ENCODE results near the gene KIAA1614. TPM values are rescaled to one million over a fixed set of nuclear protein-coding genes. Genes with fewer than 3 reads are reported as not detected.

Gene KIAA1614
- total RNA-seq, 2 donors from 2014 or later = 0.22 to 0.67 TPM

- Mint-ChIP-seq H3K36me3 (no peaks in the 10 kb centered on the region), H3K27me3 (peaks cover 17 to 25% of the 10 kb centered on the region in 2 donors), H3K4me3 (no peak overlapping the region), H3K9me3 (no peaks in the 10 kb centered on the region), H3K4me1 (ENCODE audit: low read depth in 2 of 2) (no peaks in the 10 kb centered on the region), H3K27ac (no peak overlapping the region)
- ATAC-seq (no peak), DNase-seq (ENCODE audit: low spot score) (peak; percentile 39)
Measured at GRCh38 chr1:180915426-180915965, 2.8 kb downstream of the KIAA1614 start.

GRCh38 chr1:180916012-180916770 is 3.5 kb downstream of the KIAA1614 start:
- DNase-seq (ENCODE audit: low spot score) (peak; percentile 41), ATAC-seq (no peak)
- H3K4me1 Mint-ChIP-seq (ENCODE audit: low read depth in 2 of 2) = no peaks in the 10 kb centered on the region
- no peaks in the 10 kb centered on the region for H3K9me3 Mint-ChIP-seq
- H3K27ac Mint-ChIP-seq = no peak overlapping the region
- H3K36me3 Mint-ChIP-seq = no peaks in the 10 kb centered on the region
- peaks cover 17 to 25% of the 10 kb centered on the region in 2 donors for H3K27me3 Mint-ChIP-seq
- H3K4me3 Mint-ChIP-seq = no peak overlapping the region

GRCh38 chr1:180916771-180917170 is 4.1 kb downstream of the KIAA1614 start:
- Mint-ChIP-seq H3K27ac (no peak overlapping the region), H3K9me3 (no peaks in the 10 kb centered on the region), H3K36me3 (no peaks in the 10 kb centered on the region), H3K27me3 (peaks cover 14 to 21% of the 10 kb centered on the region in 2 donors), H3K4me3 (no peak overlapping the region), H3K4me1 (ENCODE audit: low read depth in 2 of 2) (no peaks in the 10 kb centered on the region)
- peak; percentile 54 for DNase-seq (ENCODE audit: low spot score)
- ATAC-seq = no peak

- Mint-ChIP-seq H3K4me3 (no peak overlapping the region), H3K36me3 (no peaks in the 10 kb centered on the region), H3K27ac (no peak overlapping the region), H3K4me1 (ENCODE audit: low read depth in 2 of 2) (no peaks in the 10 kb centered on the region), H3K27me3 (peaks cover 10 to 18% of the 10 kb centered on the region in 2 donors), H3K9me3 (no peaks in the 10 kb centered on the region)
- DNase-seq (ENCODE audit: low spot score) = peak; percentile 52
- ATAC-seq = no peak
Measured at GRCh38 chr1:180917306-180918065, 4.8 kb downstream of the KIAA1614 start.

- H3K27ac Mint-ChIP-seq = no peak overlapping the region
- H3K4me3 Mint-ChIP-seq = no peak overlapping the region
- H3K27me3 Mint-ChIP-seq = peaks cover 7 to 16% of the 10 kb centered on the region in 2 donors
- H3K36me3 Mint-ChIP-seq = no peaks in the 10 kb centered on the region
- peak; percentile 39 for DNase-seq (ENCODE audit: low spot score)
- no peak for ATAC-seq
- H3K9me3 Mint-ChIP-seq = no peaks in the 10 kb centered on the region
- H3K4me1 Mint-ChIP-seq (ENCODE audit: low read depth in 2 of 2) = peaks cover 0 to 4% of the 10 kb centered on the region in 2 donors
Measured at GRCh38 chr1:180918519-180918918, 5.8 kb downstream of the KIAA1614 start.

GRCh38 chr1:180919183-180919700 is 6.5 kb downstream of the KIAA1614 start:
- H3K4me3 Mint-ChIP-seq = no peak overlapping the region
- peak; percentile 0 for DNase-seq (ENCODE audit: low spot score)
- H3K36me3 Mint-ChIP-seq = no peaks in the 10 kb centered on the region
- H3K27me3 Mint-ChIP-seq = peaks cover under 1 to 9% of the 10 kb centered on the region in 2 donors
- peaks cover 0 to 5% of the 10 kb centered on the region in 2 donors for H3K4me1 Mint-ChIP-seq (ENCODE audit: low read depth in 2 of 2)
- H3K27ac Mint-ChIP-seq = no peak overlapping the region
- ATAC-seq = no peak
- no peaks in the 10 kb centered on the region for H3K9me3 Mint-ChIP-seq

- Mint-ChIP-seq H3K4me1 (ENCODE audit: low read depth in 2 of 2) (peaks cover 0 to 5% of the 10 kb centered on the region in 2 donors), H3K9me3 (no peaks in the 10 kb centered on the region), H3K27me3 (peaks cover 0 to 2% of the 10 kb centered on the region in 2 donors), H3K27ac (no peak overlapping the region), H3K4me3 (no peak overlapping the region), H3K36me3 (no peaks in the 10 kb centered on the region)
- ATAC-seq (no peak), DNase-seq (ENCODE audit: low spot score) (peak; percentile 32)
Measured at GRCh38 chr1:180920193-180920592, 7.5 kb downstream of the KIAA1614 start.

GRCh38 chr1:180920702-180921101 is 8.0 kb downstream of the KIAA1614 start:
- H3K4me1 Mint-ChIP-seq (ENCODE audit: low read depth in 2 of 2) = peaks cover 0 to 5% of the 10 kb centered on the region in 2 donors
- DNase-seq (ENCODE audit: low spot score) (peak; percentile 38), ATAC-seq (no peak)
- no peaks in the 10 kb centered on the region for H3K27me3 Mint-ChIP-seq
- no peaks in the 10 kb centered on the region for H3K36me3 Mint-ChIP-seq
- no peaks in the 10 kb centered on the region for H3K9me3 Mint-ChIP-seq
- H3K27ac Mint-ChIP-seq = no peak overlapping the region
- H3K4me3 Mint-ChIP-seq = no peak overlapping the region

GRCh38 chr1:180921386-180921785 is 8.7 kb downstream of the KIAA1614 start:
- Mint-ChIP-seq H3K27me3 (no peaks in the 10 kb centered on the region), H3K4me3 (no peak overlapping the region), H3K36me3 (no peaks in the 10 kb centered on the region), H3K27ac (no peak overlapping the region), H3K9me3 (no peaks in the 10 kb centered on the region), H3K4me1 (ENCODE audit: low read depth in 2 of 2) (peaks cover 0 to 5% of the 10 kb centered on the region in 2 donors)
- ATAC-seq (no peak), DNase-seq (ENCODE audit: low spot score) (peak; percentile 53)

GRCh38 chr1:180921891-180922630 is 9.4 kb downstream of the KIAA1614 start:
- Mint-ChIP-seq H3K27me3 (no peaks in the 10 kb centered on the region), H3K4me1 (ENCODE audit: low read depth in 2 of 2) (peaks cover 0 to 5% of the 10 kb centered on the region in 2 donors), H3K36me3 (no peaks in the 10 kb centered on the region), H3K27ac (no peak overlapping the region), H3K4me3 (no peak overlapping the region), H3K9me3 (no peaks in the 10 kb centered on the region)
- DNase-seq (ENCODE audit: low spot score) (peak; percentile 54), ATAC-seq (no peak)

- Mint-ChIP-seq H3K9me3 (no peaks in the 10 kb centered on the region), H3K4me3 (no peak overlapping the region), H3K4me1 (ENCODE audit: low read depth in 2 of 2) (peaks cover 0 to 5% of the 10 kb centered on the region in 2 donors), H3K36me3 (no peaks in the 10 kb centered on the region), H3K27ac (no peak overlapping the region), H3K27me3 (no peaks in the 10 kb centered on the region)
- DNase-seq (ENCODE audit: low spot score) = peak; percentile 34
- no peak for ATAC-seq
Measured at GRCh38 chr1:180922631-180923015, 9.9 kb downstream of the KIAA1614 start.

- Mint-ChIP-seq H3K27me3 (no peaks in the 10 kb centered on the region), H3K9me3 (no peaks in the 10 kb centered on the region), H3K4me3 (no peak overlapping the region), H3K27ac (no peak overlapping the region), H3K36me3 (no peaks in the 10 kb centered on the region), H3K4me1 (ENCODE audit: low read depth in 2 of 2) (peaks cover 0 to 5% of the 10 kb centered on the region in 2 donors)
- DNase-seq (ENCODE audit: low spot score) (peak; percentile 44), ATAC-seq (no peak)
Measured at GRCh38 chr1:180923021-180923841, 10.5 kb downstream of the KIAA1614 start.

GRCh38 chr1:180923887-180924286 is 11.2 kb downstream of the KIAA1614 start:
- H3K27me3 Mint-ChIP-seq = no peaks in the 10 kb centered on the region
- no peaks in the 10 kb centered on the region for H3K36me3 Mint-ChIP-seq
- ATAC-seq (no peak), DNase-seq (ENCODE audit: low spot score) (no peak)
- H3K27ac Mint-ChIP-seq = no peak overlapping the region
- H3K4me1 Mint-ChIP-seq (ENCODE audit: low read depth in 2 of 2) = peaks cover 0 to 5% of the 10 kb centered on the region in 2 donors
- H3K4me3 Mint-ChIP-seq = no peak overlapping the region
- H3K9me3 Mint-ChIP-seq = no peaks in the 10 kb centered on the region
